ENCODE measurements around the gene C10orf71. TPM values are rescaled to one million over a fixed set of nuclear protein-coding genes. Genes with fewer than 3 reads are reported as not detected.

C10orf71 gene
- total RNA-seq, 2 donors from 2014 or later = 0.15 TPM; not detected in 1

DNA sequence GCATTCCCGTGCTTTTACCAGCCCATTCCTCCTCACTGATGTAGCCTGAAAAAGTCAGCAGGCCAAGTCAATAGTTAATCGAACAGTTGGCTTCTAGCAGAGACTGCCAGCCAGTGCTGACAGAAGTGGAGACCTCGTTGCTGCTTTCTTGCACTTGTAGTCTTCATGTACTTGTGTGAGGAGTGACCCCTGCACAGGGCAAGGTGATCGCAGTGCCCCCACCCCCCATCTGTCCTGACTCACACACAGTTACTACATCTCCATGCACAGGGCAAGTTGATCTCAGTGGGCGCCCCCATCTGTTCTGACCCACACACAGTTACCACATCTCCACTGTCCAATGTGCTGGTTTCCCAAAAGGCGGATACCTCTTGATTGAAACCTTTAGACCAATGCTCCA is 34.2 kb downstream of the C10orf71 start:
- no peak overlapping the region for H3K9ac ChIP-seq (ENCODE audit: extremely low read depth, low read length, poor library complexity, severe bottlenecking)
- no peak overlapping the region for H3K4me3 ChIP-seq (ENCODE audit: low read length)
- Mint-ChIP-seq H3K27me3 (ENCODE audit: insufficient read depth) (peaks cover 6% of the 10 kb centered on the region), H3K36me3 (ENCODE audit: low read depth) (no peaks in the 10 kb centered on the region), H3K27ac (no peak overlapping the region), H3K4me3 (no peak overlapping the region), H3K4me1 (no peaks in the 10 kb centered on the region), H3K9me3 (no peaks in the 10 kb centered on the region)
- H3K27me3 ChIP-seq (ENCODE audit: control insufficient read depth, insufficient read depth, low read length, poor library complexity, severe bottlenecking) = no peaks in the 10 kb centered on the region
- H3K9me3 ChIP-seq (ENCODE audit: control insufficient read depth, low read length) = no peaks in the 10 kb centered on the region
- TF ChIP-seq, protein P1, sequence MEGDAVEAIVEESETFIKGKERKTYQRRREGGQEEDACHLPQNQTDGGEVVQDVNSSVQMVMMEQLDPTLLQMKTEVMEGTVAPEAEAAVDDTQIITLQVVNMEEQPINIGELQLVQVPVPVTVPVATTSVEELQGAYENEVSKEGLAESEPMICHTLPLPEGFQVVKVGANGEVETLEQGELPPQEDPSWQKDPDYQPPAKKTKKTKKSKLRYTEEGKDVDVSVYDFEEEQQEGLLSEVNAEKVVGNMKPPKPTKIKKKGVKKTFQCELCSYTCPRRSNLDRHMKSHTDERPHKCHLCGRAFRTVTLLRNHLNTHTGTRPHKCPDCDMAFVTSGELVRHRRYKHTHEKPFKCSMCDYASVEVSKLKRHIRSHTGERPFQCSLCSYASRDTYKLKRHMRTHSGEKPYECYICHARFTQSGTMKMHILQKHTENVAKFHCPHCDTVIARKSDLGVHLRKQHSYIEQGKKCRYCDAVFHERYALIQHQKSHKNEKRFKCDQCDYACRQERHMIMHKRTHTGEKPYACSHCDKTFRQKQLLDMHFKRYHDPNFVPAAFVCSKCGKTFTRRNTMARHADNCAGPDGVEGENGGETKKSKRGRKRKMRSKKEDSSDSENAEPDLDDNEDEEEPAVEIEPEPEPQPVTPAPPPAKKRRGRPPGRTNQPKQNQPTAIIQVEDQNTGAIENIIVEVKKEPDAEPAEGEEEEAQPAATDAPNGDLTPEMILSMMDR (conservative IDR thresholded peaks at IDR 0.05) = no peak
- H3K27ac ChIP-seq (ENCODE audit: low read depth, low read length) = no peak overlapping the region
- DNase-seq = no peak
- no peaks in the 10 kb centered on the region for H3K36me3 ChIP-seq (ENCODE audit: control insufficient read depth, insufficient read depth, low read length)
- 86 to 90% methylated on average over 3 to 6 of the region's 6 CpGs for WGBS, 2 experiments (ENCODE audit: insufficient coverage in 1 of 2, insufficient read length in 1 of 2)
- no peaks in the 10 kb centered on the region for H3K4me1 ChIP-seq (ENCODE audit: control insufficient read depth, insufficient read depth, low read length)

DNA sequence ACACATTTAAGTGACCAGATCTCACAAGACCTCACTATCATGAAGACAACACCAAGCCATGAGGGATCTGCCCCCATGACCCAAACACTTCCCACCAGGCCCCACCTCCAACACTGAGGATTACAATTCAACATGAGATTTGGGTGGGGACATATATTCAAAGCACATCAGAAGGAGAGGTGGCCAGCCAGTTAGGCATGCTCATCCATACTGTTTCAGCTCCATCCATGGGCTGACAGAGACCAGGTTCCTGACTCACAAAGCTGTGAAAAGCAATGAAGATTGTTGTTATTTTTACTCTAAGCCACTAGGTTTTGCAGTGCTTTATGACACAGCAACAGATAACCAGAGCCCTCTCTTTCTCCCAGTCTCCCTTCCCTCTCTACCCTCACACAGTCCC is 36.0 kb downstream of the C10orf71 start:
- Mint-ChIP-seq H3K4me3 (no peak overlapping the region), H3K36me3 (ENCODE audit: low read depth) (no peaks in the 10 kb centered on the region), H3K9me3 (no peaks in the 10 kb centered on the region)

DNA sequence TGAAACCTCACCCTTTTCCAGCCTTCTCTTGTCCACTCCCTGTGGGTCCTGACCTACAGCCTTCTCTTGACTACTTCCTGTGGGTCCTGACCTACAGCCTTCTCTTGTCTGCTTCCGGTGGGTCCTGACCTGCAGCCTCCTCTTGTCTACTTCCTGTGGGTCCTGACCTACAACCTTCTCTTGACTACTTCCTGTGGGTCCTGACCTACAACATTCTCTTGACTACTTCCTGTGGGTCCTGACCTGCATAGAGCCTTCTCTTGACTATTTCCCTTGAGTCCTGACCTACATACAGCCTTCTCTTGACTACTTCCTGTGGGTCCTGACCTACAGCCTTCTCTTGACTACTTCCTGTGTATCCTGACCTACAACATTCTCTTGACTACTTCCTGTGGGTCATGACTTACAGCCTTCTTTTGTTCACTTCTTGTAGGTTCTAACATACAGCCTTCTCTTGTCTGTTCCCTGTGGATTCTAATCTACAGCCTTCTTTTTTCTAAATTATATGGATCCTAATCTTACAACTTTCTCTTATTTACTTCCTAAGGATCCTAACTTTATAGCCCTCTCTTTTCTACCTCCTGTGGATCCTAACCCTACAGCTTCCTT is 36.5 kb downstream of the C10orf71 start:
- TF ChIP-seq, protein P1 (conservative IDR thresholded peaks at IDR 0.05) = no peak
- no peaks in the 10 kb centered on the region for H3K27me3 ChIP-seq (ENCODE audit: control insufficient read depth, insufficient read depth, low read length, poor library complexity, severe bottlenecking)
- H3K27ac Mint-ChIP-seq = no peak overlapping the region
- 94 to 100% methylated on average over 1 of the region's 1 CpG for WGBS, 2 experiments (ENCODE audit: insufficient coverage in 1 of 2, insufficient read length in 1 of 2)
- H3K27ac ChIP-seq (ENCODE audit: low read depth, low read length) = no peak overlapping the region
- no peaks in the 10 kb centered on the region for H3K4me1 Mint-ChIP-seq
- H3K4me1 ChIP-seq (ENCODE audit: control insufficient read depth, insufficient read depth, low read length) = no peaks in the 10 kb centered on the region
- DNase-seq = no peak
- no peaks in the 10 kb centered on the region for H3K36me3 ChIP-seq (ENCODE audit: control insufficient read depth, insufficient read depth, low read length)
- H3K4me3 Mint-ChIP-seq = no peak overlapping the region
- H3K4me3 ChIP-seq (ENCODE audit: low read length) = no peak overlapping the region
- H3K27me3 Mint-ChIP-seq (ENCODE audit: insufficient read depth) = peaks cover 6% of the 10 kb centered on the region
- no peaks in the 10 kb centered on the region for H3K9me3 Mint-ChIP-seq
- no peaks in the 10 kb centered on the region for H3K9me3 ChIP-seq (ENCODE audit: control insufficient read depth, low read length)
- H3K9ac ChIP-seq (ENCODE audit: extremely low read depth, low read length, poor library complexity, severe bottlenecking) = no peak overlapping the region
- no peaks in the 10 kb centered on the region for H3K36me3 Mint-ChIP-seq (ENCODE audit: low read depth)

More for the DNA sequence above, 36.0 kb downstream of the C10orf71 start:
- Histone ChIP-seq H3K4me3 (ENCODE audit: low read length) (no peak overlapping the region), H3K36me3 (ENCODE audit: control insufficient read depth, insufficient read depth, low read length) (no peaks in the 10 kb centered on the region), H3K9me3 (ENCODE audit: control insufficient read depth, low read length) (no peaks in the 10 kb centered on the region), H3K4me1 (ENCODE audit: control insufficient read depth, insufficient read depth, low read length) (no peaks in the 10 kb centered on the region), H3K9ac (ENCODE audit: extremely low read depth, low read length, poor library complexity, severe bottlenecking) (no peak overlapping the region), H3K27me3 (ENCODE audit: control insufficient read depth, insufficient read depth, low read length, poor library complexity, severe bottlenecking) (no peaks in the 10 kb centered on the region), H3K27ac (ENCODE audit: low read depth, low read length) (no peak overlapping the region)
- H3K27me3 Mint-ChIP-seq (ENCODE audit: insufficient read depth) = peaks cover 6% of the 10 kb centered on the region
- TF ChIP-seq, protein P1 (conservative IDR thresholded peaks at IDR 0.05) = no peak
- no peak for DNase-seq
- no peaks in the 10 kb centered on the region for H3K4me1 Mint-ChIP-seq
- no peak overlapping the region for H3K27ac Mint-ChIP-seq

Measured in endodermal cell (in vitro differentiated cells).